Measurements from ENCODE around the gene BCL2L1.

DNA sequence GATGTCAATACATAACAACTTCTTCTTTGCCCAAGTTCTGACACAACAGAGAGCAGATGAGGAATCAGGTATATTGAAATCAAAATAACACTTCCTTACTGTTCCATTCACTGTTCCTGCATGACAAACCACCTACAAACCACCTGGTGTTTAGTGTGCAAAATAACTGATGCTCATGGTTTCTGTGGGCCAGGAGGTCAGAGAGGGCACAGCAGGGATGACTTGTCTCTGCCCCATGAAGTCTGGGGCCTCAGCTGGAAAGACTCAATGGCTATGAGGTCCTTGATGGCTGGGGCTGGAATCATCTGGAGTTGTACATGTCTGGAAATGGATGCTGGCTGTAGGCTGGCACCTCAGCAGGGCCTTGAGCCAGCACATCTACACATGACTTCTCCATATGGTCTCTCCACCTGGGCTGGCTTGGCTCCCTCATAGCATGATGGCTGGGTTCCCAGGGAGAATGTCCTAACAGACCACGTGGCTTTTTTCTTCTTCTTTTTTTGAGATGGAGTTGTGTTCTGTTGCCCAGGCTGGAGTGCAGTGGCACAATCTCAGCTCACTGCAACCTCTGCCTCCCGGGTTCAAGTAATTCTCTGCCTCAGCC, 92.4 kb downstream of the BCL2L1 start:
- TF ChIP-seq GATA2 (IDR thresholded peaks at IDR 0.05; ENCODE audit: low read depth, low read length), result no peak
- TF ChIP-seq GATA3 (IDR thresholded peaks at IDR 0.05; ENCODE audit: low read depth, low read length), result no peak
